Fibroblast of skin of abdomen (primary cell): ENCODE results near the gene CFAP20DC.
"Not testable (repeated sequence)": the region's sequence is repeated elsewhere in the genome, so short reads cannot be mapped to it uniquely, and the experiment has no call there.

ENCODE experiments used
- DNase-seq: peaks from one replicate; pipeline ENCODE4 v3.0.0-alpha.2; 2013

CFAP20DC gene

GRCh38 chr3:58962816-58963215, 87.0 kb downstream of the CFAP20DC start:
- DNase-seq, result peak; percentile 39

- DNase-seq, result peak; percentile 65
Measured at GRCh38 chr3:58962040-58962651, 87.7 kb downstream of the CFAP20DC start.

- no peak for DNase-seq
Measured at GRCh38 chr3:58955308-58955707, 94.5 kb downstream of the CFAP20DC start.

- DNase-seq, result no peak
Measured at GRCh38 chr3:58953288-58953687, 96.5 kb downstream of the CFAP20DC start.

DNA sequence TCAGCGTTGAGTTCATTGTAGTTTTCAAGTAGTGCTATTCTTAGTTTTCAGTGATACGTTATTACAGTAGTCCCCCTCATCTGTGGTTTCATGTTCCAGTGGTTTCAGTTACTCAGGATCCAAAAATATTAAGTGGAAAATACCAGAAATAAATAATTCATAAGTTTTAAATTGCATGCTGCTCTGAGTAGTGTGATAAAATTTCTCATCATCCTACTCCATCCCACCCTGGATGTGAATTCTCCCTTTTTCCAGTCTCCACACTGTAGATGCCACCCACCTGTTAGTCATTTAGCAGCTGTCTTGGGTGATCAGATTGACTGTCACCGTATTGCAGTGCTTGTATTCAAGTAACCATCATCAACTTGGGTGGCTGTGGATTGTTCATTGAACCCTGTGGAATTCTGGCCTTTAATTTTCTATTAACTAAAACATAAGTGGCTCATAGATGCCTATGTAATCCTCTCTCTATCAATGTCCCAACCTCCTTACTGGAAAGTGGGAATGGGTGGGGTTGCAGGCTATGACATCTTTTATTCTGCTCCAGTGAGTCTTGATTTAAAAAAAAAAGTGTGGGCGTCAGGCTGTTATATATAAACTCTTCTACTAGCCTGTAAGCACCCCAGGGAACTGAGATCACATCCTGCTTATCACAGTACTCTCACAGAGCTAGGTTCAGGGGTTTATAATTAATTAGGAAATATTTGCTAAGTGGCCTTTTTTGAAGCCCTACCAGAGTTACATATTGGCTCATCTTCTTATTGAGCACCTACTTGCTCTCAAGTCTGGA, 97.5 kb downstream of the CFAP20DC start:
- peak; percentile 10 for DNase-seq

DNA sequence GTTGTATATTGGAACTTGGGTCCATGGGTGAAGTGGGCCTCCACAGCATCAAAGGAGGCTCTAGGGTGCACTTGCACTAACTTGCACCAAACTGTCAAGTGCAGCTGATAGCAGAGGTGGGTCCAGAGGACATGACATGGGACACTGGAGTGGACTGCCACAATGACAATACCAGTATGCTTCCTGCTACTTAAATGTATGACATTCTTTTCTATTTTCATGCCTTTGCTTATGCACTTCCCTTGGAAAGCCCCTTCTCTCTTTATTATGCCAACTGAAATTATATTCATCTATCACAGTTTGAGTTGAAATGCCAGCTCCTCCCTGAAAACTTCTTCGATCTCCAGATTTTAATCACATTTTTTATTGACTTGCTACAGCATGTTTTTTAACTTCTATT, 101.8 kb downstream of the CFAP20DC start:
- no peak for DNase-seq

DNA sequence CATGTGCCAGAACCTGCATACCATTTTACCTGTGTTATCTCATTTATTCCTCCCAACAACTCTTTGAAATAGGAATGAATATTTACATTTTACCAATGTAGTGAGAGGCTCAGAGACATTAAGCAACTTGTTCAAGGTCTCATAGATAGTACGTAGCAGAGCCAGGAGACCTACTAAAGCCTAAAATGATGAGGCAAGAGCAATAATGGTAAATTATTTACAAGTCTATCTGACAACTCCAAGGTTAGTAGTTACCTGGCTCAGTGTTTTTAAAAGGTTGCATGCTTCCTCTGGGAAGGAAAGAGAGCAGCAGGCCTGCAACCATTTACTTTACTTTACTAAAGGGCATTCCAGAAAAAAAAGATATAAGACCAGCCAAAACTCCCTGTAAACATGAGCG, 103.0 kb downstream of the CFAP20DC start:
- no peak for DNase-seq

DNA sequence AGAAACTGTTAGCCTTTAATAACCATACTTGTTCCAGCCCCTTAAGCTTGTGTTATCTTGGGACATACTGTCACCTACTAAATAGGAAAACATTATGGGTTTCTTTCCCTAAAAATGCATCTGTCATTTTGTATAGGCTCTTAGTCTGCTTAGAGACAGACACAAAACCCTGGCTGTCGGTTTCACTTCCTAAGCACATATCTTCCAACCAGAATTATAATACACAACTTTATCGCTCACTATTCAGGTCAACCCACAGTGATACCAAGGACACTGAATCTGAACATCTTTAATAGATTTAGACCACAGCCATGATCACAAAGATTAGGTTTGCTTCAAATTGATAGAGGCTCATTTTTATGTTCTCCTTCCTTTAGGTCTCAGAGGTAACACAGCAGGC, 111.8 kb downstream of the CFAP20DC start:
- DNase-seq, result no peak

- DNase-seq, result peak; percentile 38
Measured at GRCh38 chr3:58924578-58924977, 125.2 kb downstream of the CFAP20DC start.

DNA sequence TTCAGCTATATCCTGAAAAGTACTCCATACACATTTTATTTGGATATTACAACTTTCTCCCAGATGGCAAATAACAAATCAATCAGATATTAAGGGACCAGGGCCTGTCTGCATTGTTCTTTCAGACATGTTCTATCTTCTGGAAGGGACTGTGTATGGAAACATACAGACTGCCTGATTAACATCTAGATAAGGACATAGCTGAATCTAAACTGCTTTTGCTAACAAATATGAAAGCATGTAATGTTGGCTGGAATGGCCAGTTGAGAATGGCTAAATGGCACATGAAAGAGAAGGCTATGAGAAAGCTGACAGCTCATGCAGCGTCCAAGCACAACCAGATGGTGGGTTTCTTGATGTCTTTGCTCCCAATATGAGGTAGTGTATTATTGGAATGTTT, 149.4 kb downstream of the CFAP20DC start:
- no peak for DNase-seq

GRCh38 chr3:58899953-58900298, 149.9 kb downstream of the CFAP20DC start:
- DNase-seq, result no peak

DNA sequence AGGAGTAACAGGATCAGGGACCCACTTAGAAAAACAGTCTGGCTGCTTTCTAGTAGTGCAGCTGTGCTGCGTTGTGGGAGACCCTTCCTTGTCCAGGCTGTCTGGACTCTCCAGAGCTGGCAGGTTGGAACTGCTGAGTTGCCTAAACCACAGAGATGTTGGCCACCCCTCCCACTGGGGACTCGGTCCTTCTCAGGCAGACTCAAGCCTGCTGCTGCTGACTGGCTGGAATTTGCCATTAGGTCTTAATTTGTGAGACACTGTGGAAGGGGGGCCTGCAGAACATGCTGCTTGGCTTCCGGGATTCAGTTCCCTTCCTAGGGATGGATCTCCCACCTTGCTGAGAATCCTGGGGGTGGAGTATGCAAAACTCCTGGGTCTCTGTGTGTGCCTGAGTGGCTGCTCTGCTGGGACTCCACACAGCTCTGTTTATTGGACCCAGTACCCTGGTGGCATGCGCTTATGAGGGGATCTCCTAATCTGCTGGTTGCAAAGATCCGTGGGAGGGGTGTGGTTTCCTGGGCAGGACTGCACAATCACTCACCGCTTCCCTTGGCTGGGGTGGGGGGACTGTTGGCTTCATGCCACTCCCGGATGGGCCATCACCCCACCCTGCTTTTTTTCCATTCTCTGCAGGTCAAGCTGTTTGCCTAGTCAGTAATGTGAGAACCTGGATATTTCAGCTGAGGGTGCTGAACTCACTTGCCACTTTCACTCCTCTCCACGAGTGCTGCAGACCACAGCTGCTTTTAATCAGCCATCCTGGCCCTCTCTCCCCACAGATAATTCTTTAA, 150.5 kb downstream of the CFAP20DC start:
- DNase-seq, result peak; percentile 26

- DNase-seq, result no peak
Measured at GRCh38 chr3:58898513-58898912, 151.3 kb downstream of the CFAP20DC start.

DNA sequence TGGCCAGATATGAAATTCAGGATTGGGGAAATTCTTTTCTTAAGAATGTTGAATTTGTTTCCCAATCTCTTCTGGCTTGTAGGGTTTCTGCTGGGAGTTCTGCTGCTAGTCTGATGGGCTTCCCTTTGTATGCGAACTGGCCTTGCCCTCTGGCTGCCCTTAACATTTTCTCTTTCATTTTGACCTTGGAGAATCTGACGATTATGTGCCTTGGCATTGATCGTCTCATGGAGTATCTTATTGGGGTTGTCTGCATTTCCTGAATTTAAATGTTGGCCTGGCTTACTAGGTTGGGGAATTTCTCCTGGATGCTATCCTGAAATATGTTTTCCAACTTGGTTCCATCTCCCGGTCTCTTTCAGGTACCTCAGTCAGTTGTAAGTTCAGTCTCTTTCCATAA, 152.2 kb downstream of the CFAP20DC start:
- DNase-seq, result no peak

- DNase-seq, result not testable (repeated sequence)
Measured at GRCh38 chr3:58895678-58896077, 154.1 kb downstream of the CFAP20DC start.

GRCh38 chr3:58892526-58892925, 157.3 kb downstream of the CFAP20DC start:
- not testable (repeated sequence) for DNase-seq

DNA sequence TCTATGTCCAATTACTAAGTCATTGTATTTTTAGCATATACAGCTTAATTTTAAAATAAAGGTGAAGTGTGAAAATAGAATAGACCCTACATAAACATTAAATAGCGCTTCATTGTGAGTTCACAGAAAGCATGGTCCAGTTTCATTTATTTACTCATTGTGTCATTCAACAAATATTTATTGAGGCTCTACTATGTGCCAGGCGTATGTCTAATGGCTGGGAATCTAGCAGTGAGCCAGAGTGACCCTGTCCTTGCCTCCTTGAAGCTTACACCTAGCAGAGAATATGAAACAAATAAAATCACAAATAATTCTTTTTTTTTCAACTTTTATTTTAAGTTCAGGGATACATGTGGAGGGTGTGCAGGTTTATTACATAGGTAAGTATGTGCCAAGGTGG, 161.7 kb downstream of the CFAP20DC start:
- DNase-seq, result no peak

GRCh38 chr3:58884453-58884852, 165.4 kb downstream of the CFAP20DC start:
- DNase-seq, result no peak

GRCh38 chr3:58880182-58880581, 169.6 kb downstream of the CFAP20DC start:
- DNase-seq, result peak; percentile 6

DNA sequence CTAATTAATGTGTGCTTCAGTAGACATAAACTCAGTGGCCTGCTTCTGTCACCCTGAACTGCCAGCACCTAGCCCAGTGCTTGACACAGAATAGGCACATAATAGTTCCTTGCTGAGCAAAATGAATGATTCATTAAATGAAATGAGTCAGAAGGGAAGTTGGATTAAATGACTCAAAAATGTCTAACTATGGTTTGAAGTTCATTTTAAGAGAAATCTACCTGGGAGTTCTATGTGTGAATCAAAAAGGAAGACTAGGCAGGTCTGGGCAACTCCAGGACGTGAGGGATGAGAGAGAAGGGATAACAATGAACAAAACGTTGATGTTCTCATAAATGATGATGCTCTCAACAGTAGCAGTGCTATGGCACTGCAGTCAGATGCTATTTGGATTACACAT, 175.0 kb downstream of the CFAP20DC start:
- DNase-seq, result peak; percentile 49

DNA sequence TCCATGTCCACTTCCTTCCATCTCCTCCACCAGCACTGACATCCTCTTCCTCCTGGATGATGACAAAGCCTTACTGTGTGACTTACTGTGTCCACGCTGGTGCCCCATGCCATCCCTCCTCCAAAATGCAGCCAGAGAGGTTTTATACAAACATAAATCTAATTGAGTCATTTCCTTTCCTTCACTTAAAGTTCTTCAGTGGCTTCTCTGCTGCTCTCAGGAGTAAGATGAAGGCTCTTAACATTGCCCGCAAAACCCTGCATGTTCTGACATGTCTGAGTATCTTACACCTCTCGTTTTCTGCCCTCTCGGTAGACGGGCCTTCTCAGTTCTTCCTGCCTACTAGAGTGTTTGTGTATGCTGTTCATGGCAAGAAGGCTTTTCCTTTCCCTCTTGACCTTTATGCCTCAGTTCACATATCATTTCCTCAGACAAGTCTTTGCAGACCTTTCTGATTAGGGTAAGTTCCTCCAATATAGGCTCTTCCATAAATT, 175.5 kb downstream of the CFAP20DC start:
- DNase-seq, result peak; percentile 31

- no peak for DNase-seq
Measured at GRCh38 chr3:58868097-58868779, 181.6 kb downstream of the CFAP20DC start.

DNA sequence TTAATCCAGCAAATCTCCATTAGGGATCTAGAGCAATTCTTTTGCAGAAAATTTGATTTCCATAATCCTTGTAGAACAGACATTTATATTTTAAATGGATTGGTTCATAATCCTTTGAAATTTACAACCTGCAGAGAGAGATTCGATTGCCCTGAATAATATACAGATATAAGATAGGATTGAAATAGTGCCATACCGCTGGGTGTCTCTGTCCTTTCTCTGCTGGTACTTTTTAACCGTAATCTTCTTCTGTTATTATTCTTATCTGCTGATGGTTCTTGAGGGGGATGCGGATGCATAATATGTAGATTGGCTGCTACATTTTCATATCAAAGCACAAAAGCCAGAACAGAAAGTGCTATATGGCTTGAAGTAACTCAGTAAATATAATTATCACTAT, 182.2 kb downstream of the CFAP20DC start:
- no peak for DNase-seq
